K562 (cell line): Measurements from ENCODE around the gene EHBP1L1. TPM values are rescaled to one million over a fixed set of nuclear protein-coding genes. Genes with fewer than 3 reads are reported as not detected.

Experiments used
- ESRRB ChIP-seq: fragments of 250-450 bp; sonication (Bioruptor Pico); IDR thresholded peaks from 2 replicates; pipeline ENCODE4 v1.5.0; 2020; ENCODE audit warnings: mild to moderate bottlenecking, moderate library complexity, borderline replicate concordance
- ZNF263 ChIP-seq: sonication (generic); formaldehyde crosslinking; IDR thresholded peaks from 2 replicates; pipeline ENCODE4 v1.8.0; 2022; ENCODE audit warnings: mild to moderate bottlenecking, missing genetic modification reagents, borderline replicate concordance
- ZNF431 ChIP-seq: sonication (generic); formaldehyde crosslinking; IDR thresholded peaks from 2 replicates; pipeline ENCODE4 v1.8.0; 2022; ENCODE audit warnings: mild to moderate bottlenecking, missing genetic modification reagents
- polyA plus RNA-seq, 8 experiments: library from polyadenylated mRNA; depleted of rRNA in 4 of 8; stranded (reverse) in 5 of 8; unstranded in 3 of 8; fragments of >200 nt; fragmentation: Nextera tagmentation in 2 of 8; fragmentation: Illumina TruSeq in 1 of 8; extraction: Ambion mirVana in 2 of 8; extraction: Trizol in 1 of 8; gene quantifications; 2 replicates each; pipeline versions ENCODE4 v1.2.1 to v1.2.3, GENCODE V29; 2011 to 2014; ENCODE audit warnings: inconsistent platforms in 1 of 8, missing spikeins in 1 of 8
- total RNA-seq, 7 experiments: library from RNA; depleted of rRNA in 6 of 7; stranded (reverse); fragments of >200 nt in 6 of 7; fragmentation: Illumina TruSeq in 2 of 7; extraction: Trizol in 2 of 7; gene quantifications; 2 replicates each; pipeline versions ENCODE4 v1.2.1 to v1.2.3, GENCODE V29; 2011 to 2021; ENCODE audit warnings: low replicate concordance in 1 of 7
- TF ChIP-seq, protein P1 (sequence below): fragments of 450-650 bp; IDR thresholded peaks from 2 replicates; pipeline ENCODE4 v1.6.1; 2017; ENCODE audit warnings: antibody characterized with exemption, mild to moderate bottlenecking

Gene EHBP1L1
- total and polyA plus RNA-seq, 9 of the 15 experiments (the other 6 are each of a cell fraction or from before 2014, with no cell fraction given), result 0.03 to 87.1 (median 26.3) TPM

DNA sequence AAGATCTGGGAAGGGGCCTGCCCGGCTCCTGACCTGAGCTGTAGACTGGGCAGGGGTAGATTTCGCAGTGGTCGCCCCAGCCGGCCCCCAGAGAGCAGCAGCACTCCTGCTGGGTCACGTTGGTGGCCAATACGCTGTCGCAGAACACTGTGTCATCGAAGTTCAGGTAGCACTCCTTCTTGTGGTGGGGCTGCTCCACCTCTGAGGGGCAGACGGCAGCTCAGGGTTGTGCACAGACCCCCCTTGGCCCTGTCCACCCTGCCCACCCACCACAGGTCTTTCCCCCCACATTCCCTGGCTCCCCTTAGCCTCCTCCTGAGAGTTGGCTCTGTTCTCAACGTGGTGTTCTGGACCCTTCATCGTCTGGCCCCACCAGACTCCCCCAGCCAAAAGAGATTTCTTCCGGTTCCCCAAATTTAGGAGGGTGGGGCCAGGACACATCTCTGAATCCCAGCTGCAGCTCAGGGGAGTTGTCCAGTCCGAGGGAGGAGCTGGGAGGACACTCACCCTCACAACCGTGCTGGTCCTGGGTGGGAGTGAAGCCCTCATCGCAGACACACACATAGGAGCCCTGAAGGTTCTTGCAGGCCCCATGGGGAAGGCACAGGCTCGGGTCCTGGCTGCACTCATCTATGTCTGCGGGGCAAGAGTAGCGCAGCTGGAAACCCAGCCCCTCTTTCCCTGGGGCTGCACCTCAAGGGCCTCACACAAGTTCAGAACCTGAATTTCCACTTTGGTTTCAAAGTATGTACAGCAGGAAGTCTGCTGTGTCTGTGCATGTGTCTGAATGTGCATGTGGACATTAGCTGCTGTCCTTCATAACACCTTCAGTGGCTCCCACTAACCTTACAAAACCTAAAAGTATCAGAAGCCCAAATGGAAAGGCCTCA, 34.5 kb upstream of the EHBP1L1 start (continued):
- TF ChIP-seq, protein P1, sequence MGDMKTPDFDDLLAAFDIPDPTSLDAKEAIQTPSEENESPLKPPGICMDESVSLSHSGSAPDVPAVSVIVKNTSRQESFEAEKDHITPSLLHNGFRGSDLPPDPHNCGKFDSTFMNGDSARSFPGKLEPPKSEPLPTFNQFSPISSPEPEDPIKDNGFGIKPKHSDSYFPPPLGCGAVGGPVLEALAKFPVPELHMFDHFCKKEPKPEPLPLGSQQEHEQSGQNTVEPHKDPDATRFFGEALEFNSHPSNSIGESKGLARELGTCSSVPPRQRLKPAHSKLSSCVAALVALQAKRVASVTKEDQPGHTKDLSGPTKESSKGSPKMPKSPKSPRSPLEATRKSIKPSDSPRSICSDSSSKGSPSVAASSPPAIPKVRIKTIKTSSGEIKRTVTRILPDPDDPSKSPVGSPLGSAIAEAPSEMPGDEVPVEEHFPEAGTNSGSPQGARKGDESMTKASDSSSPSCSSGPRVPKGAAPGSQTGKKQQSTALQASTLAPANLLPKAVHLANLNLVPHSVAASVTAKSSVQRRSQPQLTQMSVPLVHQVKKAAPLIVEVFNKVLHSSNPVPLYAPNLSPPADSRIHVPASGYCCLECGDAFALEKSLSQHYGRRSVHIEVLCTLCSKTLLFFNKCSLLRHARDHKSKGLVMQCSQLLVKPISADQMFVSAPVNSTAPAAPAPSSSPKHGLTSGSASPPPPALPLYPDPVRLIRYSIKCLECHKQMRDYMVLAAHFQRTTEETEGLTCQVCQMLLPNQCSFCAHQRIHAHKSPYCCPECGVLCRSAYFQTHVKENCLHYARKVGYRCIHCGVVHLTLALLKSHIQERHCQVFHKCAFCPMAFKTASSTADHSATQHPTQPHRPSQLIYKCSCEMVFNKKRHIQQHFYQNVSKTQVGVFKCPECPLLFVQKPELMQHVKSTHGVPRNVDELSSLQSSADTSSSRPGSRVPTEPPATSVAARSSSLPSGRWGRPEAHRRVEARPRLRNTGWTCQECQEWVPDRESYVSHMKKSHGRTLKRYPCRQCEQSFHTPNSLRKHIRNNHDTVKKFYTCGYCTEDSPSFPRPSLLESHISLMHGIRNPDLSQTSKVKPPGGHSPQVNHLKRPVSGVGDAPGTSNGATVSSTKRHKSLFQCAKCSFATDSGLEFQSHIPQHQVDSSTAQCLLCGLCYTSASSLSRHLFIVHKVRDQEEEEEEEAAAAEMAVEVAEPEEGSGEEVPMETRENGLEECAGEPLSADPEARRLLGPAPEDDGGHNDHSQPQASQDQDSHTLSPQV, result no peak
- TF ChIP-seq ZNF431 (no peak), ESRRB (no peak), ZNF263 (CRISPR knock-in tag) (no peak)
